IMR-90 (cell line): ENCODE data around the gene CCDC9. TPM values are rescaled to one million over a fixed set of nuclear protein-coding genes. Genes with fewer than 3 reads are reported as not detected.

Experiments
- ATAC-seq: fragments of 200-7000 bp; cut with Tn5 transposase; 2 replicates; pipeline ENCODE4 v1.9.1; 2020; ENCODE audit warnings: low read depth, mild to moderate bottlenecking, moderate library complexity
- BruUV-seq: library from RNA; stranded (reverse); fragments of 400-500 nt; replicated peaks from 2 replicates; lab custom pipeline; 2021; lab: Mats Ljungman, UMichigan
- CTCF ChIA-PET: fragments of 300-600 bp; formaldehyde crosslinking; extraction: SDS; loops from one replicate; lab custom pipeline; 2021; ENCODE audit warnings: antibody characterized with exemption; lab: Yijun Ruan, JAX
- POLR2A ChIA-PET: fragments of 300-600 bp; sonication (Branson Sonifier 250); formaldehyde crosslinking; loops from one replicate; lab custom pipeline; 2022; ENCODE audit warnings: antibody characterized with exemption; ENCODE audit not compliant: unreplicated experiment; lab: Charles Lee
- DNase-seq: peaks from one replicate; pipeline ENCODE4 v3.0.0; 2013
- H2AFZ ChIP-seq: replicated peaks from 2 replicates; pipeline ENCODE3; 2013; ENCODE audit warnings: low read length, mild to moderate bottlenecking; ENCODE audit not compliant: poor library complexity
- H2AK5ac ChIP-seq: 2 replicates; pipeline ENCODE4 v1.6.1; 2013; ENCODE audit warnings: low read depth, low read length, inconsistent platforms
- H2AK9ac ChIP-seq: replicated peaks from 2 replicates; pipeline ENCODE3; 2013; ENCODE audit warnings: mild to moderate bottlenecking, low read depth, low read length, moderate library complexity; ENCODE audit not compliant: poor library complexity
- H2BK120ac ChIP-seq: 2 replicates; pipeline ENCODE4 v1.6.1; 2013; ENCODE audit warnings: low read depth, low read length, inconsistent platforms
- H2BK15ac ChIP-seq: 3 replicates; pipeline ENCODE4 v1.6.1; 2013; ENCODE audit warnings: low read depth, low read length, inconsistent platforms
- H2BK20ac ChIP-seq: 2 replicates; pipeline ENCODE4 v1.6.1; 2013; ENCODE audit warnings: low read depth, mild to moderate bottlenecking, inconsistent platforms, low read length, moderate library complexity
- H2BK5ac ChIP-seq: 2 replicates; pipeline ENCODE4 v1.6.1; 2013; ENCODE audit warnings: mild to moderate bottlenecking, low read depth, low read length, inconsistent platforms; ENCODE audit not compliant: poor library complexity, severe bottlenecking
- H3K14ac ChIP-seq: replicated peaks from 2 replicates; pipeline ENCODE4 v1.6.1; 2013; ENCODE audit warnings: low read depth, low read length, inconsistent platforms
- H3K18ac ChIP-seq: 2 replicates; pipeline ENCODE4 v1.6.1; 2013; ENCODE audit warnings: low read depth, low read length, control low read depth
- H3K23ac ChIP-seq: 2 replicates; pipeline ENCODE4 v1.6.1; 2013; ENCODE audit warnings: low read depth, low read length, inconsistent platforms
- H3K27ac ChIP-seq: 2 replicates; pipeline ENCODE4 v1.5.1; 2013; ENCODE audit warnings: mild to moderate bottlenecking, control low read depth, low read length; ENCODE audit not compliant: insufficient read depth
- H3K27me3 ChIP-seq: 2 replicates; pipeline ENCODE4 v1.6.1; 2013; ENCODE audit warnings: low read length; ENCODE audit not compliant: control insufficient read depth, insufficient read depth
- H3K36me3 ChIP-seq: 2 replicates; pipeline ENCODE4 v1.6.1; 2013; ENCODE audit warnings: low read length, mixed read lengths; ENCODE audit not compliant: control insufficient read depth, insufficient read depth
- H3K4ac ChIP-seq: 2 replicates; pipeline ENCODE4 v1.6.1; 2013; ENCODE audit warnings: low read depth, low read length, inconsistent platforms
- H3K4me1 ChIP-seq: 2 replicates; pipeline ENCODE4 v1.6.1; 2013; ENCODE audit warnings: low read length, mixed read lengths; ENCODE audit not compliant: control insufficient read depth, insufficient read depth
- H3K4me2 ChIP-seq: 2 replicates; pipeline ENCODE4 v1.6.1; 2013; ENCODE audit warnings: low read depth, mild to moderate bottlenecking, control low read depth, low read length, moderate library complexity
- H3K4me3 ChIP-seq: 2 replicates; pipeline ENCODE4 v1.5.1; 2013; ENCODE audit warnings: low read depth, mild to moderate bottlenecking, control low read depth, low read length, moderate library complexity; ENCODE audit not compliant: insufficient read depth
- H3K56ac ChIP-seq: 2 replicates; pipeline ENCODE4 v1.6.1; 2013; ENCODE audit warnings: low read length, inconsistent platforms; ENCODE audit not compliant: insufficient read depth; ENCODE audit errors: extremely low read depth
- H3K79me1 ChIP-seq, 2 experiments: 2 replicates each; pipeline ENCODE4 v1.6.1; 2013; ENCODE audit warnings: low read length in 2 of 2, inconsistent platforms in 1 of 2, low read depth in 1 of 2
- H3K9ac ChIP-seq: 2 replicates; pipeline ENCODE4 v1.6.1; 2013; ENCODE audit warnings: low read depth, low read length, control low read depth
- H3K9me1 ChIP-seq: 2 replicates; pipeline ENCODE4 v1.6.1; 2013; ENCODE audit warnings: low read length, inconsistent platforms; ENCODE audit not compliant: insufficient read depth
- H3K9me3 ChIP-seq: 2 replicates; pipeline ENCODE4 v1.6.1; 2013; ENCODE audit warnings: low read length; ENCODE audit not compliant: control insufficient read depth, insufficient read depth
- H4K20me1 ChIP-seq: 2 replicates; pipeline ENCODE4 v1.6.1; 2013; ENCODE audit warnings: low read length, inconsistent platforms; ENCODE audit not compliant: insufficient read depth
- H4K5ac ChIP-seq: 2 replicates; pipeline ENCODE4 v1.6.1; 2013; ENCODE audit warnings: mild to moderate bottlenecking, low read depth, low read length, control low read depth
- H4K8ac ChIP-seq, 2 experiments: 2 replicates each; pipeline ENCODE4 v1.6.1; 2013; ENCODE audit warnings: low read depth in 2 of 2, low read length in 2 of 2, control low read depth in 1 of 2, inconsistent platforms in 1 of 2
- H4K91ac ChIP-seq: 2 replicates; pipeline ENCODE4 v1.6.1; 2013; ENCODE audit warnings: low read depth, low read length, inconsistent platforms; ENCODE audit not compliant: insufficient read depth
- BHLHE40 ChIP-seq: fragments of 150-350 bp; IDR thresholded peaks from 2 replicates; pipeline ENCODE4 v1.6.1; 2016; ENCODE audit warnings: mild to moderate bottlenecking, low read depth, low read length
- CEBPB ChIP-seq: IDR thresholded peaks from 2 replicates; pipeline ENCODE4 v1.6.1; 2012; ENCODE audit warnings: low read depth, low read length, improper control_type of control experiment
- FOS ChIP-seq: fragments of 150-350 bp; IDR thresholded peaks from 2 replicates; pipeline ENCODE4 v1.6.1; 2016; ENCODE audit warnings: low read depth, low read length
- MAFK ChIP-seq: IDR thresholded peaks from 2 replicates; pipeline ENCODE4 v1.6.1; 2012; ENCODE audit warnings: low read depth, low read length, improper control_type of control experiment
- MAZ ChIP-seq: IDR thresholded peaks from 2 replicates; pipeline ENCODE4 v1.6.1; 2012; ENCODE audit warnings: low read depth, mild to moderate bottlenecking, low read length, improper control_type of control experiment, moderate library complexity, borderline replicate concordance
- MXI1 ChIP-seq: IDR thresholded peaks from 2 replicates; pipeline ENCODE4 v1.6.1; 2012; ENCODE audit warnings: low read depth, mild to moderate bottlenecking, low read length, moderate library complexity, borderline replicate concordance
- NFE2L2 ChIP-seq: fragments of 150-350 bp; IDR thresholded peaks from 2 replicates; pipeline ENCODE4 v1.6.1; 2016; ENCODE audit warnings: low read depth, mild to moderate bottlenecking, low read length
- RAD21 ChIP-seq: IDR thresholded peaks from 2 replicates; pipeline ENCODE4 v1.6.1; 2012; ENCODE audit warnings: low read length, improper control_type of control experiment
- RCOR1 ChIP-seq: IDR thresholded peaks from 2 replicates; pipeline ENCODE4 v1.6.1; 2012; ENCODE audit warnings: mild to moderate bottlenecking, low read length, improper control_type of control experiment; ENCODE audit not compliant: insufficient replicate concordance
- RFX5 ChIP-seq: IDR thresholded peaks from 2 replicates; pipeline ENCODE4 v1.8.0; 2012; ENCODE audit warnings: low read depth, mild to moderate bottlenecking, low read length, moderate library complexity
- SMC3 ChIP-seq: fragments of 150-350 bp; IDR thresholded peaks from 2 replicates; pipeline ENCODE4 v1.6.1; 2016; ENCODE audit warnings: low read depth, mild to moderate bottlenecking, antibody characterized with exemption, low read length, moderate library complexity
- WGBS, 2 experiments: methylation state at CpG; one replicate each; pipeline versions ENCODE4 v1.1.5 to v1.1.7; 2013; ENCODE audit warnings: missing lambda C conversion rate in 2 of 2; ENCODE audit not compliant: insufficient read length in 1 of 2; ENCODE audit errors: extremely low coverage in 2 of 2; 5-methylcytosine and 5-hydroxymethylcytosine counted together
- dilution Hi-C: fragments of 300-500 bp; cut with HindIII; formaldehyde crosslinking; loops from one replicate; pipeline ENCODE4 v1.14.3; 2018; ENCODE audit warnings: low sequenced_read_pairs; ENCODE audit not compliant: unreplicated experiment
- in situ Hi-C: fragments of 300-500 bp; cut with MboI; formaldehyde crosslinking; loops from 3 replicates; pipeline ENCODE4 v1.14.3; 2019; ENCODE audit warnings: low sequenced_read_pairs, inconsistent platforms, mixed read lengths
- intact Hi-C: fragments of 100-400 bp; cut with micrococcal nuclease; formaldehyde crosslinking; loops from 2 replicates; pipeline ENCODE4 v1.10.0; 2022
- polyA plus RNA-seq, 3 experiments: library from polyadenylated mRNA; depleted of rRNA; stranded (reverse); fragments of >200 nt; gene quantifications; 2 replicates each; pipeline ENCODE4 v1.2.3, GENCODE V29; 2012; ENCODE audit warnings: low replicate concordance in 1 of 3
- total RNA-seq: library from RNA; depleted of rRNA; stranded (reverse); fragments of >200 nt; gene quantifications from 2 replicates; pipeline ENCODE4 v1.2.3, GENCODE V29; 2012
- TF ChIP-seq, protein P1 (sequence below): fragments of 150-350 bp; IDR thresholded peaks from 2 replicates; pipeline ENCODE4 v1.6.1; 2017; ENCODE audit warnings: mild to moderate bottlenecking, antibody characterized with exemption, low read length, low read depth
- TF ChIP-seq, protein P2 (sequence below): conservative IDR thresholded peaks from 2 replicates; pipeline ENCODE4 v1.5.1; 2012; ENCODE audit warnings: mild to moderate bottlenecking, low read depth, low read length, improper control_type of control experiment
- TF ChIP-seq, protein P3 (sequence below): fragments of 150-350 bp; IDR thresholded peaks from 2 replicates; pipeline ENCODE4 v1.6.1; 2016; ENCODE audit warnings: low read depth, mild to moderate bottlenecking, low read length, moderate library complexity, borderline replicate concordance

The CCDC9 gene
- total and polyA plus RNA-seq, 2 of the 4 experiments (the other 2 are of a cell fraction), result 2.9 to 8.6 TPM

DNA sequence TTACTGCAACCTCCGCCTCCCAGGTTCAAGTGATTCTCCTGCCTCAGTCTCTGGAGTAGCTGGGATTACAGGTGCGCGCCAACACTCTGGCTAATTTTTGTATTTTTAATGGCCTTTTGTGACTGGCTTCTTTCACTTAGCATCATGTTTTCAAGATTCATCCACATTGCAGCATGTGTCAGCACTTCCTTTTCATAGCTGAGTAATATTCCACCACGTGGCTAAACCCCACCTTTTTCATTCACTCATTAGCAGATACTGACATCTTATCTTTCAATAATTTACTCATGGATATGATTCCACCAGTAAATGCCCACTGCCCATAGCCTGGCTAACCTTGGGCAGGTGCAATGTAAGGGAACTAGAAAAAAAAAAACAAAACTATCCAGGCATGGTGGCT lies 60.2 kb downstream of the CCDC9 start:
- Histone ChIP-seq H2BK5ac (no peak overlapping the region), H3K9me1 (no peaks in the 10 kb centered on the region), H2BK120ac (no peak overlapping the region), H3K4ac (no peak overlapping the region), H3K27me3 (no peaks in the 10 kb centered on the region), H4K91ac (no peak overlapping the region), H3K14ac (no peak overlapping the region), H2AK9ac (no peak overlapping the region), H4K5ac (no peak overlapping the region), H3K4me1 (0 out of 2 replicates have a peak, but pooled peaks cover 2% of the 10 kb centered on the region), H3K4me2 (no peak overlapping the region), H2BK20ac (no peak overlapping the region), H2BK15ac (no peak overlapping the region), H3K56ac (no peak overlapping the region), H2AFZ (no peak overlapping the region), H3K79me1 (no peaks in the 10 kb centered on the region), H3K23ac (no peak overlapping the region), H4K20me1 (no peaks in the 10 kb centered on the region), H3K27ac (no peak overlapping the region), H3K4me3 (no peak overlapping the region), H4K8ac (no peak overlapping the region), H3K36me3 (no peaks in the 10 kb centered on the region), H3K9ac (no peak overlapping the region), H3K18ac (no peak overlapping the region), H2AK5ac (no peak overlapping the region), H3K9me3 (no peaks in the 10 kb centered on the region; the same call in 1 of the 2 replicates)
- ATAC-seq (no peak), DNase-seq (no peak)
- ChIA-PET POLR2A (no interaction called here), CTCF (no interaction called here)
- TF ChIP-seq, protein P1, sequence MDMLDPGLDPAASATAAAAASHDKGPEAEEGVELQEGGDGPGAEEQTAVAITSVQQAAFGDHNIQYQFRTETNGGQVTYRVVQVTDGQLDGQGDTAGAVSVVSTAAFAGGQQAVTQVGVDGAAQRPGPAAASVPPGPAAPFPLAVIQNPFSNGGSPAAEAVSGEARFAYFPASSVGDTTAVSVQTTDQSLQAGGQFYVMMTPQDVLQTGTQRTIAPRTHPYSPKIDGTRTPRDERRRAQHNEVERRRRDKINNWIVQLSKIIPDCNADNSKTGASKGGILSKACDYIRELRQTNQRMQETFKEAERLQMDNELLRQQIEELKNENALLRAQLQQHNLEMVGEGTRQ, result no peak
- TF ChIP-seq CEBPB, result no peak
- no peak for TF ChIP-seq FOS
- no peak for TF ChIP-seq MAFK
- TF ChIP-seq RFX5, result no peak
- no peak for TF ChIP-seq MXI1
- no peak for TF ChIP-seq RCOR1
- no peak for TF ChIP-seq NFE2L2
- TF ChIP-seq, protein P2, sequence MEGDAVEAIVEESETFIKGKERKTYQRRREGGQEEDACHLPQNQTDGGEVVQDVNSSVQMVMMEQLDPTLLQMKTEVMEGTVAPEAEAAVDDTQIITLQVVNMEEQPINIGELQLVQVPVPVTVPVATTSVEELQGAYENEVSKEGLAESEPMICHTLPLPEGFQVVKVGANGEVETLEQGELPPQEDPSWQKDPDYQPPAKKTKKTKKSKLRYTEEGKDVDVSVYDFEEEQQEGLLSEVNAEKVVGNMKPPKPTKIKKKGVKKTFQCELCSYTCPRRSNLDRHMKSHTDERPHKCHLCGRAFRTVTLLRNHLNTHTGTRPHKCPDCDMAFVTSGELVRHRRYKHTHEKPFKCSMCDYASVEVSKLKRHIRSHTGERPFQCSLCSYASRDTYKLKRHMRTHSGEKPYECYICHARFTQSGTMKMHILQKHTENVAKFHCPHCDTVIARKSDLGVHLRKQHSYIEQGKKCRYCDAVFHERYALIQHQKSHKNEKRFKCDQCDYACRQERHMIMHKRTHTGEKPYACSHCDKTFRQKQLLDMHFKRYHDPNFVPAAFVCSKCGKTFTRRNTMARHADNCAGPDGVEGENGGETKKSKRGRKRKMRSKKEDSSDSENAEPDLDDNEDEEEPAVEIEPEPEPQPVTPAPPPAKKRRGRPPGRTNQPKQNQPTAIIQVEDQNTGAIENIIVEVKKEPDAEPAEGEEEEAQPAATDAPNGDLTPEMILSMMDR, result no peak
- TF ChIP-seq RAD21, result no peak
- TF ChIP-seq MAZ, result no peak
- TF ChIP-seq BHLHE40, result no peak
- TF ChIP-seq SMC3, result no peak
- TF ChIP-seq, protein P3, sequence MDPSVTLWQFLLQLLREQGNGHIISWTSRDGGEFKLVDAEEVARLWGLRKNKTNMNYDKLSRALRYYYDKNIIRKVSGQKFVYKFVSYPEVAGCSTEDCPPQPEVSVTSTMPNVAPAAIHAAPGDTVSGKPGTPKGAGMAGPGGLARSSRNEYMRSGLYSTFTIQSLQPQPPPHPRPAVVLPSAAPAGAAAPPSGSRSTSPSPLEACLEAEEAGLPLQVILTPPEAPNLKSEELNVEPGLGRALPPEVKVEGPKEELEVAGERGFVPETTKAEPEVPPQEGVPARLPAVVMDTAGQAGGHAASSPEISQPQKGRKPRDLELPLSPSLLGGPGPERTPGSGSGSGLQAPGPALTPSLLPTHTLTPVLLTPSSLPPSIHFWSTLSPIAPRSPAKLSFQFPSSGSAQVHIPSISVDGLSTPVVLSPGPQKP, result no peak
- in situ Hi-C loops, result no loop called here
- 95% methylated on average over 3 of the region's 4 CpGs; no CpG with 5 or more reads in 1 of the 2 experiments for WGBS, 2 experiments
- intact Hi-C loops, result no loop called here
- dilution Hi-C loops, result no loop called here
- BruUV-seq, result no TSS peak
